GM13977 (cell line): ENCODE measurements around the gene NAA20.

Experiments
- DNase-seq: peaks from one replicate; pipeline ENCODE4 v3.0.0; 2012; ENCODE audit warnings: low spot score
- CTCF ChIP-seq: IDR thresholded peaks from 2 replicates; pipeline ENCODE4 v1.5.1; 2012; ENCODE audit warnings: mild to moderate bottlenecking, control low read depth; ENCODE audit not compliant: insufficient read depth; ENCODE audit errors: extremely low read depth, missing control alignments
- in situ Hi-C: fragments of 300-500 bp; cut with MboI; formaldehyde crosslinking; loops from one replicate; pipeline ENCODE4 v1.12.0; 2022; ENCODE audit warnings: low sequenced_read_pairs, low pct_unique_long_range_greater_than_20kb, mixed read lengths, inconsistent platforms; ENCODE audit not compliant: unreplicated experiment

The NAA20 gene

GRCh38 chr20:20070871-20071726 lies 53.9 kb downstream of the NAA20 start:
- in situ Hi-C loops: no loop called here
- DNase-seq: no peak
- TF ChIP-seq CTCF: no peak

GRCh38 chr20:20073801-20074371 lies 56.7 kb downstream of the NAA20 start:
- DNase-seq: no peak
- no peak for TF ChIP-seq CTCF
- in situ Hi-C loops: no loop called here

GRCh38 chr20:20075032-20075431 lies 57.9 kb downstream of the NAA20 start:
- in situ Hi-C loops: loop anchor here (25.0 kb wide), 2 partner anchors 162 to 487 kb away; no protein-coding TSS in a partner anchor
- DNase-seq: no peak
- no peak for TF ChIP-seq CTCF

- no peak for DNase-seq
- no peak for TF ChIP-seq CTCF
- in situ Hi-C loops: loop anchor here (25.0 kb wide), 2 partner anchors 161 to 486 kb away; no protein-coding TSS in a partner anchor
These were observed 59.3 kb downstream of the NAA20 start for GRCh38 chr20:20076297-20077065.

- TF ChIP-seq CTCF: no peak
- DNase-seq: no peak
- in situ Hi-C loops: loop anchor here (25.0 kb wide), 2 partner anchors 159 to 484 kb away; no protein-coding TSS in a partner anchor
These were observed 60.9 kb downstream of the NAA20 start for GRCh38 chr20:20078041-20078440.

GRCh38 chr20:20079102-20079784 lies 62.1 kb downstream of the NAA20 start:
- in situ Hi-C loops: loop anchor here (25.0 kb wide), 2 partner anchors 158 to 483 kb away; no protein-coding TSS in a partner anchor

More at GRCh38 chr20:20079102-20079784, 62.1 kb downstream of the NAA20 start:
- no peak for TF ChIP-seq CTCF
- DNase-seq: no peak
